GM19452 (cell line): Measurements from ENCODE around the gene HERC2.
"Not testable (repeated sequence)": the region's sequence is repeated elsewhere in the genome, so short reads cannot be mapped to it uniquely, and the experiment has no call there.

Source experiments
- ATAC-seq: cut with Tn5 transposase; IDR thresholded peaks from one replicate; pipeline ENCODE4 v1.9.1; 2021; ENCODE audit not compliant: unreplicated experiment

Gene HERC2

DNA sequence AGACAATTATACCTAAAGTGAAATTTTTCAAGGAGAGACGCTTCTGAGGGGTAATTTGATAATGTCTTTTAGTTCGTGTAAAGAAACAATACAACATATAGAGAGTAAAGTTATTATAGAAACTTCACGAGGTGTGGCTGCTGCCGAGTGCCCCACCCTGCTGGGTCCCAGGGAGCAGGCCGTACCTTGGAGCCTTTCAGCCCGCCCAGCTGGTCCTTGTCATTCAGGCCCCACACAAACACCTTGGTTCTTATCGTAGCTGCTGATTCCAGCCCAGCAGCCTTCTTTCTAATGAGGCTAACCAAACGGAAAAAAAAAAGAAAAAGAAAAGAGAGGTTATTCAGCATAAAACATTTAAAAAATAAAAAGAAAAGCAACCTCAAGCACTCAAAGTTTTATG is 139.8 kb downstream of the HERC2 start:
- no peak for ATAC-seq

- no peak for ATAC-seq
These were observed 140.6 kb downstream of the HERC2 start for GRCh38 chr15:28181366-28181765.

GRCh38 chr15:28179270-28179669 is 142.7 kb downstream of the HERC2 start:
- ATAC-seq = no peak

DNA sequence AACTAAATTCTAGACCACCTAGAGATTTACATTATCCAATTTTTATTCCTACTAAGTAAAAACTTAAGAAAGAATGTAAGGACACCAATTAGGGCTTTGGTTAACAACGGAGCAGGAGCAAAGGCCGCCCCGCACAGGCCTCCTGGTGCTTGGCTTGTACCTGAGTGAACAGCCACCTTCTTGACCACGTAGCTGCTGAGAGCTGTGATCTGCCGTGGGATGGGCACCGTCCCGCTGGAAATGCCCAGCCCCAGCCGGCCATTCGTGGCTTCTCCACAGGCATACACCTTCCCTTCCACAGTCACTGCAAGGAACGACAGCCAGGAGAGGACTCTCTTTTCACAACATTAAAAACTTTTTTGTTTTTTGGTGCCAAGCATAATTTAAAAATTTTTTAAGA is 143.3 kb downstream of the HERC2 start:
- no peak for ATAC-seq

GRCh38 chr15:28178290-28178689 is 143.7 kb downstream of the HERC2 start:
- no peak for ATAC-seq

DNA sequence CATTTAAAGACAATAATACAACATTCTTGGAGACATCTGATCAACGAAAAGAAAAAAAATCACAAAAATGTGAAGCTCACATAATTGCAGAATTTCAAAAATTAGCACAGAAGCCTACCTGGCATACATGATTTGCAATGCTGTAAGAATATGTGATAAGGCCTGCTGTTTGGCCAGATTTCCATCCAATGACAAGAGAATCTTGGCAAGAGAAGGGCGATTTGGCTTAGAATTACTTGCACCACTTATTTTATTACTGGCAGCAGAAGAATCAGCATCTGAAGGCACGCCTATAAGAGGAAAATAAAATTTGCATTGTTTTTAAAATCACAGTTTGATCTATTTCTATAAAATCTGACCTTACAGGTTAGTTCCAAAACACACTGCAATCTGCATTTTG is 152.6 kb downstream of the HERC2 start:
- ATAC-seq = no peak

GRCh38 chr15:28168405-28169121 is 153.4 kb downstream of the HERC2 start:
- ATAC-seq = not testable (repeated sequence)

- ATAC-seq = no peak
These were observed 154.9 kb downstream of the HERC2 start for GRCh38 chr15:28167042-28167441.

GRCh38 chr15:28165791-28166190 is 156.2 kb downstream of the HERC2 start:
- ATAC-seq = no peak

DNA sequence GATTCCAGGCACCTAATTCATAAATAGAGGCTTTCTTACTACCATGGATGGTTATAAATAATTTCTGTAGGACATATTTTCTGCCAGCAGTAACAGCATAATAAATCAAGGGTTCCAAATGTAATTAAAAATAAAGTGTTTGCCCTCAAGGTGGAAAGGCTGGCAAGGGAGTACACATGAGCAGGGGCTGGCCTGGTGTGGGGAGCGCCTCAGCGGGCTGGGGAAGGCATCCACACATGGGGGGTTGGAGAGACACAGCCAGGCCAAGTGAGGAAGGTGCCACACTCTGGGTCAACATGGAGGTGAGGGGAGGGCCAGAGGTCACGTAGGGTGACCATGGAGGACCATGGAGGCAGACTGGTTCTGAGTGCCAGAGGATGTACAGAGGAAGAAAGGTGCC is 157.1 kb downstream of the HERC2 start:
- ATAC-seq = no peak

GRCh38 chr15:28154283-28154682 is 167.7 kb downstream of the HERC2 start:
- ATAC-seq = no peak

GRCh38 chr15:28153492-28154119 is 168.4 kb downstream of the HERC2 start:
- no peak for ATAC-seq

DNA sequence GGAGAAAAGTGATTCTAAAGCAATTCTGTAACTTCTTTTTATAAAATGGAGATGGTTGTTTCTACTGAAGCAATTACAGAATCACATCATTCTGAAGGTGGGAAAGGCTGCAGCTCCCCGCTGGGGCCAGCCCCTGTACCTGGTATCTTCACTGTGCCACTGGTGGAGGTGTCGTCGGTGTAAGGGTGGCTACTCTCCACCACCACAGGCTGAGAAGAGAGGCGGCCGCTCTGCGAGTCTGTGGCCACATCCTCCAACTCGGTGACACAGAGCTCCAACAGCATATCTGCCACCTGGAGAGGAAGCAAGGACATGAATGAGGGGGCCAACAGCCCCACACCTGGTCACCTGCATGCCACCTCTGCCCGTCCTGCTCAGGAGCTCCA is 169.4 kb downstream of the HERC2 start:
- ATAC-seq = not testable (repeated sequence)

- not testable (repeated sequence) for ATAC-seq
These were observed 170.0 kb downstream of the HERC2 start for GRCh38 chr15:28151864-28152537.

DNA sequence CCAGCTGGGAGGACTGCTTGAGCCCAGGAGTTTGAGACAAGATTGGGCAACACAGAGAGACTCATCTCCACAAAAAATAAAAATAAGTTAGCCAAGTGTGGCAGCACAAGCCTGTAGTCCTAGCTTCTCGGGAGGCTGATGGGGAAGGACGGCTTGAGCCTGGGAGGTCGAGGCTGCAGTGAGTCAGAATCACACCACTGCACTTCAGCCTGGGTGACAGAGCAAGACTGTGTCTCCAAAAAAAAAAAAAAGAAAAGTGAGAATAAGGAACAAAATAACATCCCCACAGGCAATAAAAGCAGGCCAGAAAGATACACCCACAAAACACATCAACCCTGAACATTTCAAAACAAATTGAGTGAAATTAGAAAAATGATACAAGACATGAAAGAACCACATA is 174.2 kb downstream of the HERC2 start:
- no peak for ATAC-seq

- ATAC-seq = not testable (repeated sequence)
These were observed 176.6 kb downstream of the HERC2 start for GRCh38 chr15:28145419-28145818.

GRCh38 chr15:28140062-28140461 is 181.9 kb downstream of the HERC2 start:
- ATAC-seq = no peak

GRCh38 chr15:28137408-28138039 is 184.5 kb downstream of the HERC2 start:
- ATAC-seq = not testable (repeated sequence)

- peak; percentile 100 for ATAC-seq
These were observed 185.6 kb downstream of the HERC2 start for GRCh38 chr15:28136236-28136904.

DNA sequence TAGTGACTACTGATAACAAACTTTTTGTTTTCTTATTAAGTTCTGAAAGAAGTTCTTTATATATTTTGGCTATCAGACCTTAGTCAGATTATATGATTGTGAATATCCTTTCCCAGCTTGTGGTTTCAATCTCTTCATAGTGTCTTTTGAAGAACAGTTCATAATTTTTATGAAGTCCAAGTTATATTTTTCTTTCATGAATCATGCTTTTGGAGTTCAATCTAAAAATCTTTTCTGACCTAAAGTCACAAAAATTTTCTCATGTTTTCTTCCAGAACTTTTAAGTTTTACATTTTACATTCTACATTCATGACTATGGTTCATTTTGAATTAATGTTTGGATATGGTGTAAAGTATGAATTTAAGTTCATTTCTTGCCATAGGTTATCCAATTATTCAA is 188.7 kb downstream of the HERC2 start:
- ATAC-seq = no peak
